OCI-LY3 (cell line): ENCODE measurements around the gene DCPS.
"Not testable (repeated sequence)": the region's sequence is repeated elsewhere in the genome, so short reads cannot be mapped to it uniquely, and the experiment has no call there.

Experiments used
- EZH2phosphoT487 ChIP-seq: fragments of 200-600 bp; shearing (Covaris generic); IDR thresholded peaks from 2 replicates; pipeline ENCODE4 v1.6.1; 2018; ENCODE audit warnings: antibody characterized with exemption, mixed run types, low read depth
- TF ChIP-seq, protein P1 (sequence below): fragments of 200-600, 300-600 bp; sonication (generic); IDR thresholded peaks from 2 replicates; pipeline ENCODE4 v1.5.1; 2014; ENCODE audit warnings: antibody characterized with exemption, low read length, low read depth

DNA sequence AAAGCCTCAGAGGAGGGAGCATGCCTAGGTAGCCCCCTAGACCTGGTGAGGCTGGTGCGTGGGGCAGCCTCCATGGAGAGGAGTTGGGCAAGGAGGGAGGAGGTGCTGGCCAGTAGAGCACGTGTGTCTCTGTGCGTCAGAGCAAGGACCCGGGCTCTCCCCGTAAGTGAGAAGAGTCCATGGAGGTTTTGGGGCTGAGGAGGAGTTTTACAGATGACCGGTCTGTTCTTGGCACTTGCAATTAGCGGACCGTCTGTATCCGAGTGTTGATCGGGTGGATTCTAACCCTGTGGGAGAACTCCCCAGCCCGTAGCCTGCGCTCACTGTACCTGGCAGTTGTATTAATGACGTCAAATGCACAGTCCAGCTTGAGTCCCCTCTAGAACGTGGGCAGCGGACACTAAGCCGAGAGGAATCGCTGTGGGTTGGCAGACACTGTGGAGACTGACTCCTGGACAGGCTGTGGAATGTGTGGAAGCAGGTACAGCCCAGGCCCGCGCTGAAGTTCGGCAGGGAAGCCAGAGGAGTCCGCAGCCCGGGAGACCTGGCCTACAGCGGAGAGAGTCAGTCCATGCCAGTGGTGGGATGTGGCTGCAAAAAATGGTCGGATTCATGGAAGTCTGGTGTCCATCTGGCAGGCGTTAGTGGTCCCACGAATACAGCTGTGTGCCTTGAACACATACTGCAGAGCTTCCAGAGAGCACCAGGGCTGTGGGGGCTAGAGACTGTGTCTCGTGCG is 70.9 kb downstream of the DCPS start:
- TF ChIP-seq, protein P1, sequence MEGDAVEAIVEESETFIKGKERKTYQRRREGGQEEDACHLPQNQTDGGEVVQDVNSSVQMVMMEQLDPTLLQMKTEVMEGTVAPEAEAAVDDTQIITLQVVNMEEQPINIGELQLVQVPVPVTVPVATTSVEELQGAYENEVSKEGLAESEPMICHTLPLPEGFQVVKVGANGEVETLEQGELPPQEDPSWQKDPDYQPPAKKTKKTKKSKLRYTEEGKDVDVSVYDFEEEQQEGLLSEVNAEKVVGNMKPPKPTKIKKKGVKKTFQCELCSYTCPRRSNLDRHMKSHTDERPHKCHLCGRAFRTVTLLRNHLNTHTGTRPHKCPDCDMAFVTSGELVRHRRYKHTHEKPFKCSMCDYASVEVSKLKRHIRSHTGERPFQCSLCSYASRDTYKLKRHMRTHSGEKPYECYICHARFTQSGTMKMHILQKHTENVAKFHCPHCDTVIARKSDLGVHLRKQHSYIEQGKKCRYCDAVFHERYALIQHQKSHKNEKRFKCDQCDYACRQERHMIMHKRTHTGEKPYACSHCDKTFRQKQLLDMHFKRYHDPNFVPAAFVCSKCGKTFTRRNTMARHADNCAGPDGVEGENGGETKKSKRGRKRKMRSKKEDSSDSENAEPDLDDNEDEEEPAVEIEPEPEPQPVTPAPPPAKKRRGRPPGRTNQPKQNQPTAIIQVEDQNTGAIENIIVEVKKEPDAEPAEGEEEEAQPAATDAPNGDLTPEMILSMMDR: not testable (repeated sequence)
- TF ChIP-seq EZH2phosphoT487: not testable (repeated sequence)
